Vagina (tissue), 2 donors: ENCODE results near the gene LDAH.

ENCODE experiments used
- CTCF ChIP-seq, 3 experiments: fragments of 450-650 bp in 2 of 3; fragments of 200-600 bp in 1 of 3; sonication (generic) in 1 of 3; IDR thresholded peaks; one replicate each; pipeline ENCODE4 v1.5.1; 2017 to 2019; ENCODE audit warnings: antibody characterized with exemption in 3 of 3, mild to moderate bottlenecking in 2 of 3, moderate library complexity in 2 of 3
- POLR2A ChIP-seq, 2 donors: fragments of 450-650 bp; IDR thresholded peaks; one replicate each; pipeline ENCODE4 v1.6.1; 2017; ENCODE audit warnings: antibody characterized with exemption in 2 of 2, mild to moderate bottlenecking in 2 of 2, moderate library complexity in 2 of 2
- POLR2AphosphoS5 ChIP-seq, 2 donors: sonication (generic); formaldehyde crosslinking; IDR thresholded peaks; one replicate each; pipeline ENCODE4 v1.9.0; 2017; ENCODE audit warnings: antibody characterized with exemption in 2 of 2, mild to moderate bottlenecking in 2 of 2, low read depth in 1 of 2; ENCODE audit not compliant: insufficient read depth in 1 of 2

- TF ChIP-seq POLR2A (IDR thresholded peaks at IDR 0.05) (no peak), CTCF (IDR thresholded peaks at IDR 0.05) (no peak), POLR2AphosphoS5 (IDR thresholded peaks at IDR 0.05; ENCODE audit: insufficient read depth in 1 of 2, low read depth in 1 of 2) (no peak)
Measured at GRCh38 chr2:20650393-20650876, 172.5 kb downstream of the LDAH start.
